Endothelial cell of umbilical vein (primary cell): ENCODE results near the gene LRTM2. TPM values are rescaled to one million over a fixed set of nuclear protein-coding genes. Genes with fewer than 3 reads are reported as not detected.

ENCODE experiments used
- BruUV-seq: library from RNA; stranded (reverse); fragments of 400-500 nt; replicated peaks from 2 replicates; lab custom pipeline; 2021; lab: Mats Ljungman, UMichigan
- CTCF ChIA-PET: fragments of 300-600, 350-600 bp; sonication (Branson Sonifier 250); formaldehyde crosslinking; loops from one replicate; lab custom pipeline; 2021; ENCODE audit warnings: antibody characterized with exemption, inconsistent platforms; lab: Charles Lee
- POLR2A ChIA-PET: fragments of 300-600, 350-600 bp; sonication (Branson Sonifier 250); formaldehyde crosslinking; loops from one replicate; lab custom pipeline; 2021; ENCODE audit warnings: antibody characterized with exemption, inconsistent platforms; lab: Charles Lee
- DNase-seq: peaks from one replicate; pipeline ENCODE4 v3.0.0-alpha.2; 2011; ENCODE audit warnings: low read depth, low spot score
- FAIRE-seq: peaks from 2 replicates; lab custom pipeline; 2011; peaks lifted over from hg19 to GRCh38; lab: Jason Lieb, UNC
- H2AFZ ChIP-seq: 2 replicates; pipeline ENCODE4 v1.6.0; 2012; ENCODE audit warnings: low read depth, low read length, control low read depth, inconsistent platforms
- H3K27ac ChIP-seq: 2 replicates; pipeline ENCODE4 v1.5.1; 2011; ENCODE audit warnings: low read depth, mild to moderate bottlenecking, control low read depth, low read length, moderate library complexity; ENCODE audit not compliant: insufficient read depth
- H3K27me3 ChIP-seq, 2 experiments: 2 replicates each; pipeline versions ENCODE4 v1.6.0 to v1.6.1; 2011; ENCODE audit warnings: low read length in 2 of 2, mixed read lengths in 1 of 2; ENCODE audit not compliant: control insufficient read depth in 2 of 2, insufficient read depth in 2 of 2
- H3K36me3 ChIP-seq, 2 experiments: 2 replicates in 1 of 2; 3 replicates in 1 of 2; pipeline ENCODE4 v1.5.1; 2011; ENCODE audit warnings: low read length in 2 of 2, mild to moderate bottlenecking in 1 of 2, moderate library complexity in 1 of 2; ENCODE audit not compliant: control insufficient read depth in 2 of 2, insufficient read depth in 2 of 2; ENCODE audit errors: extremely low read depth in 1 of 2
- H3K4me1 ChIP-seq: 3 replicates; pipeline ENCODE4 v1.5.1; 2011; ENCODE audit warnings: mild to moderate bottlenecking, low read length; ENCODE audit not compliant: control insufficient read depth, insufficient read depth; ENCODE audit errors: extremely low read depth
- H3K4me2 ChIP-seq: 2 replicates; pipeline ENCODE4 v1.6.1; 2011; ENCODE audit warnings: low read length, control low read depth, mixed read lengths; ENCODE audit not compliant: insufficient read depth
- H3K4me3 ChIP-seq, 3 experiments: fragments of 200-600 bp in 1 of 3; sonication (generic), shearing (Covaris generic) in 1 of 3; replicated peaks in 1 of 3; 2 replicates each; pipeline ENCODE4 v1.5.1; 2011 to 2016; ENCODE audit warnings: control low read depth in 3 of 3, low read length in 3 of 3, mild to moderate bottlenecking in 2 of 3, inconsistent platforms in 1 of 3, low read depth in 1 of 3, moderate library complexity in 1 of 3; ENCODE audit not compliant: insufficient read depth in 1 of 3
- H3K79me2 ChIP-seq: 2 replicates; pipeline ENCODE4 v1.6.0; 2012; ENCODE audit warnings: low read length, inconsistent platforms; ENCODE audit not compliant: control insufficient read depth, insufficient read depth
- H3K9ac ChIP-seq: replicated peaks from 2 replicates; pipeline ENCODE3; 2011; ENCODE audit warnings: low read length, control low read depth; ENCODE audit not compliant: insufficient read depth; ENCODE audit errors: extremely low read depth
- H3K9me1 ChIP-seq: replicated peaks from 3 replicates; pipeline ENCODE4 v1.6.0; 2011; ENCODE audit warnings: mild to moderate bottlenecking, low read length; ENCODE audit not compliant: control insufficient read depth, insufficient read depth; ENCODE audit errors: extremely low read depth
- H3K9me3 ChIP-seq: replicated peaks from 2 replicates; pipeline ENCODE4 v1.5.1; 2012; ENCODE audit warnings: low read length, inconsistent platforms; ENCODE audit not compliant: control insufficient read depth, insufficient read depth
- H4K20me1 ChIP-seq: replicated peaks from 2 replicates; pipeline ENCODE3; 2011; ENCODE audit warnings: mild to moderate bottlenecking, low read length; ENCODE audit not compliant: control insufficient read depth, insufficient read depth; ENCODE audit errors: extremely low read depth
- EZH2 ChIP-seq: IDR thresholded peaks from 2 replicates; pipeline ENCODE4 v1.6.1; 2012; ENCODE audit warnings: borderline replicate concordance, low read depth, mild to moderate bottlenecking, moderate library complexity, low read length, inconsistent platforms; ENCODE audit not compliant: severe bottlenecking
- FOS ChIP-seq: IDR thresholded peaks from 2 replicates; pipeline ENCODE4 v1.6.1; 2011; ENCODE audit warnings: mild to moderate bottlenecking, low read length, moderate library complexity, borderline replicate concordance; ENCODE audit not compliant: insufficient read depth
- GATA2 ChIP-seq: IDR thresholded peaks from 2 replicates; pipeline ENCODE4 v1.7.0; 2011; ENCODE audit warnings: low read depth, mild to moderate bottlenecking, moderate library complexity, mixed read lengths, low read length; ENCODE audit not compliant: insufficient read length, insufficient read depth
- JUN ChIP-seq: IDR thresholded peaks from 2 replicates; pipeline ENCODE4 v1.6.1; 2011; ENCODE audit warnings: borderline replicate concordance, low read depth; ENCODE audit not compliant: insufficient read length, insufficient read depth
- MAX ChIP-seq: IDR thresholded peaks from 2 replicates; pipeline ENCODE4 v1.6.1; 2011; ENCODE audit not compliant: insufficient read depth, insufficient read length
- MYC ChIP-seq: IDR thresholded peaks from one replicate; pipeline ENCODE4 v1.6.1; 2011; ENCODE audit warnings: mild to moderate bottlenecking, low read depth, low read length
- POLR2A ChIP-seq: IDR thresholded peaks from 2 replicates; pipeline ENCODE4 v1.6.1; 2012; ENCODE audit warnings: low read depth, mild to moderate bottlenecking, control low read depth, low read length
- POLR2AphosphoS5 ChIP-seq: IDR thresholded peaks from 2 replicates; pipeline ENCODE4 v1.6.1; 2012; ENCODE audit warnings: low read depth, mild to moderate bottlenecking, control low read depth, low read length, moderate library complexity; ENCODE audit not compliant: insufficient read depth
- dilution Hi-C: fragments of 300-500 bp; cut with MboI; formaldehyde crosslinking; loops from one replicate; pipeline ENCODE4 v1.15.0; 2019; ENCODE audit warnings: low sequenced_read_pairs; ENCODE audit not compliant: extremely low pct_ligation_motif_present
- intact Hi-C: fragments of 100-400 bp; cut with micrococcal nuclease; formaldehyde crosslinking; loops from one replicate; pipeline ENCODE4 v1.10.0; 2022
- polyA plus RNA-seq, 4 experiments: library from polyadenylated mRNA; depleted of rRNA in 3 of 4; stranded (reverse) in 3 of 4; unstranded in 1 of 4; fragments of >200 nt; gene quantifications; 2 replicates each; pipeline versions ENCODE4 v1.2.1 to v1.2.3, GENCODE V29; 2011 to 2012; ENCODE audit warnings: missing spikeins in 1 of 4
- total RNA-seq: library from RNA; stranded (reverse); gene quantifications from 2 replicates; pipeline ENCODE4 v1.2.3, GENCODE V29; 2021
- TF ChIP-seq, protein P1 (sequence below), 2 donors: IDR thresholded peaks; 1 replicate in 1 of 2; 2 replicates in 1 of 2; pipeline ENCODE4 v1.5.1; 2011; ENCODE audit warnings: low read length in 2 of 2, mild to moderate bottlenecking in 2 of 2, moderate library complexity in 2 of 2, control low read depth in 1 of 2, inconsistent platforms in 1 of 2, low read depth in 1 of 2; ENCODE audit not compliant: insufficient read depth in 1 of 2; ENCODE audit errors: extremely low read depth in 1 of 2

LRTM2 gene
- total and polyA plus RNA-seq, 2 donors (not counting 3 experiments of a cell fraction or from before 2014, with no cell fraction given) = not detected

DNA sequence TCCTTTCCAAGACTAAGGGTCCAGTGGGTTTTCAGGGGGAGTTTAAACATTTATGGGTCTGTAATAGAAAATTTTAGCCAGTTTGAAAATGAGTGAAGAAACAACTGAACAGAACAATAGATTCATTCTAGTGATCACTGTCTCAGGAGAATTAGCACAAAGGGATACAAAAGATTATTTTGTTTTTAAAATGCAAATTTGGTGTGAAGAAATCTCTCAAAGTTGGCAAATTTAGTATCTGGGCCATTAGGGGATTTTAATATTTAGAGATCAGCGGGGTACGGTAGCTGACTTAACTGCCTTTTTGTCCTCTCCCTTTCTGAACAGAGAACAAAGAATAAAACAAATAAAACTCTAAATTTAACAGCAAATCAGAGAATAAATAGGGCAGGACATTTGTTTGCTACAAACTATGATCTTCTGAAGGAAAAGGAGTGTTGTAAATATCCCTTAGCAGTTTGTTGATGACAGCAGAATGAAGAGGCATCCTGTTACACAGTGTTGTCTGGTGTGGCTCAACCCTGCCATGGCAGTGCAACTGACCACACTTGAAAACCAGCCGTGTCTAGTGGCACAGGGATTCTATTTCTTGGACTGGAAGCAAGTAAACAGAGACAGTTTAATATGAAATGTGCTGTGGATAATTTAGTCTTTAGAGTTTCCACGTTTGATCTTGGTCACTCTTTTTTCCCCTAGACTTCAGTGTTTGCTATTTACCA, 46.3 kb upstream of the LRTM2 start:
- dilution Hi-C loops = no loop called here
- Histone ChIP-seq H3K4me1 (no peaks in the 10 kb centered on the region), H3K36me3 (peaks cover 0 to 6% of the 10 kb centered on the region in 2 experiments), H2AFZ (no peak overlapping the region), H4K20me1 (no peaks in the 10 kb centered on the region), H3K4me3 (no peak overlapping the region), H3K27me3 (no peaks in the 10 kb centered on the region), H3K9me3 (no peaks in the 10 kb centered on the region), H3K9me1 (no peaks in the 10 kb centered on the region), H3K79me2 (peaks cover 16% of the 10 kb centered on the region), H3K9ac (no peak overlapping the region), H3K4me2 (no peak overlapping the region), H3K27ac (no peak overlapping the region)
- FAIRE-seq (no peak), DNase-seq (no peak)
- BruUV-seq = TSS peak; percentile 7
- no peak for TF ChIP-seq MYC
- TF ChIP-seq JUN = no peak
- no peak for TF ChIP-seq GATA2
- TF ChIP-seq, protein P1, sequence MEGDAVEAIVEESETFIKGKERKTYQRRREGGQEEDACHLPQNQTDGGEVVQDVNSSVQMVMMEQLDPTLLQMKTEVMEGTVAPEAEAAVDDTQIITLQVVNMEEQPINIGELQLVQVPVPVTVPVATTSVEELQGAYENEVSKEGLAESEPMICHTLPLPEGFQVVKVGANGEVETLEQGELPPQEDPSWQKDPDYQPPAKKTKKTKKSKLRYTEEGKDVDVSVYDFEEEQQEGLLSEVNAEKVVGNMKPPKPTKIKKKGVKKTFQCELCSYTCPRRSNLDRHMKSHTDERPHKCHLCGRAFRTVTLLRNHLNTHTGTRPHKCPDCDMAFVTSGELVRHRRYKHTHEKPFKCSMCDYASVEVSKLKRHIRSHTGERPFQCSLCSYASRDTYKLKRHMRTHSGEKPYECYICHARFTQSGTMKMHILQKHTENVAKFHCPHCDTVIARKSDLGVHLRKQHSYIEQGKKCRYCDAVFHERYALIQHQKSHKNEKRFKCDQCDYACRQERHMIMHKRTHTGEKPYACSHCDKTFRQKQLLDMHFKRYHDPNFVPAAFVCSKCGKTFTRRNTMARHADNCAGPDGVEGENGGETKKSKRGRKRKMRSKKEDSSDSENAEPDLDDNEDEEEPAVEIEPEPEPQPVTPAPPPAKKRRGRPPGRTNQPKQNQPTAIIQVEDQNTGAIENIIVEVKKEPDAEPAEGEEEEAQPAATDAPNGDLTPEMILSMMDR (IDR thresholded peaks at IDR 0.05; ENCODE audit: extremely low read depth in 1 of 2, insufficient read depth in 1 of 2, low read depth in 1 of 2, low read length in 2 of 2) = no peak
- no peak for TF ChIP-seq POLR2A
- TF ChIP-seq POLR2AphosphoS5 = no peak
- no peak for TF ChIP-seq FOS
- TF ChIP-seq MAX = no peak
- TF ChIP-seq EZH2 = no peak
- CTCF ChIA-PET = interaction anchor here (0.9 kb wide), 2 partner anchors 11 to 78 kb away, joined by 3 read pairs; no protein-coding TSS in a partner anchor
- intact Hi-C loops = no loop called here
- POLR2A ChIA-PET = interaction anchor here (0.6 kb wide), 1 partner anchor 36 kb away, joined by 7 read pairs; no protein-coding TSS in a partner anchor
